PFSK-1 (cell line): Measurements from ENCODE around the gene CHCHD5.

Experiments used
- POLR2AphosphoS5 ChIP-seq: IDR thresholded peaks from 2 replicates; pipeline ENCODE4 v1.6.1; 2012; ENCODE audit warnings: low read depth, mild to moderate bottlenecking, control low read depth, low read length, moderate library complexity
- REST ChIP-seq, 2 experiments: IDR thresholded peaks; 2 replicates each; pipeline versions ENCODE4 v1.6.1 to v1.8.0; 2011 to 2012; ENCODE audit warnings: low read depth in 2 of 2, low read length in 2 of 2, control low read depth in 1 of 2, inconsistent platforms in 1 of 2, mild to moderate bottlenecking in 1 of 2, moderate library complexity in 1 of 2; ENCODE audit not compliant: insufficient read depth in 1 of 2
- SIN3A ChIP-seq: IDR thresholded peaks from 2 replicates; pipeline ENCODE4 v1.6.1; 2012; ENCODE audit warnings: mild to moderate bottlenecking, low read length, moderate library complexity, borderline replicate concordance; ENCODE audit not compliant: insufficient read depth
- TAF1 ChIP-seq: IDR thresholded peaks from 2 replicates; pipeline ENCODE4 v1.6.1; 2012; ENCODE audit warnings: low read length, control low read depth, borderline replicate concordance; ENCODE audit not compliant: insufficient read depth

GRCh38 chr2:112629823-112630222 lies 45.4 kb downstream of the CHCHD5 start:
- TF ChIP-seq SIN3A (no peak), REST (IDR thresholded peaks at IDR 0.05; ENCODE audit: insufficient read depth in 1 of 2, low read depth in 2 of 2, low read length in 2 of 2) (no peak), TAF1 (no peak), POLR2AphosphoS5 (no peak)
